Measurements from ENCODE around the gene AQP2. TPM values are rescaled to one million over a fixed set of nuclear protein-coding genes. Genes with fewer than 3 reads are reported as not detected.

The AQP2 gene
- total RNA-seq, 1 donor from 2014 or later = not detected

- H3K4me3 Mint-ChIP-seq = no peak overlapping the region
- H3K27me3 Mint-ChIP-seq = no peaks in the 10 kb centered on the region
- H3K27ac Mint-ChIP-seq = no peak overlapping the region
- H3K36me3 Mint-ChIP-seq (ENCODE audit: low read depth) = peaks cover 24% of the 10 kb centered on the region
- no peak for DNase-seq
- no peaks in the 10 kb centered on the region for H3K9me3 Mint-ChIP-seq
- no peak for ATAC-seq (ENCODE audit: low read depth)
- ChIA-PET POLR2A (no interaction called here), CTCF (no interaction called here)
- peaks cover 15% of the 10 kb centered on the region for H3K4me1 Mint-ChIP-seq
- intact Hi-C loops (cut with micrococcal nuclease) = no loop called here
- TF ChIP-seq, protein P1, sequence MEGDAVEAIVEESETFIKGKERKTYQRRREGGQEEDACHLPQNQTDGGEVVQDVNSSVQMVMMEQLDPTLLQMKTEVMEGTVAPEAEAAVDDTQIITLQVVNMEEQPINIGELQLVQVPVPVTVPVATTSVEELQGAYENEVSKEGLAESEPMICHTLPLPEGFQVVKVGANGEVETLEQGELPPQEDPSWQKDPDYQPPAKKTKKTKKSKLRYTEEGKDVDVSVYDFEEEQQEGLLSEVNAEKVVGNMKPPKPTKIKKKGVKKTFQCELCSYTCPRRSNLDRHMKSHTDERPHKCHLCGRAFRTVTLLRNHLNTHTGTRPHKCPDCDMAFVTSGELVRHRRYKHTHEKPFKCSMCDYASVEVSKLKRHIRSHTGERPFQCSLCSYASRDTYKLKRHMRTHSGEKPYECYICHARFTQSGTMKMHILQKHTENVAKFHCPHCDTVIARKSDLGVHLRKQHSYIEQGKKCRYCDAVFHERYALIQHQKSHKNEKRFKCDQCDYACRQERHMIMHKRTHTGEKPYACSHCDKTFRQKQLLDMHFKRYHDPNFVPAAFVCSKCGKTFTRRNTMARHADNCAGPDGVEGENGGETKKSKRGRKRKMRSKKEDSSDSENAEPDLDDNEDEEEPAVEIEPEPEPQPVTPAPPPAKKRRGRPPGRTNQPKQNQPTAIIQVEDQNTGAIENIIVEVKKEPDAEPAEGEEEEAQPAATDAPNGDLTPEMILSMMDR (IDR thresholded peaks at IDR 0.05) = no peak
These were observed 54.6 kb downstream of the AQP2 start for GRCh38 chr12:50005175-50005574.

- no peak for ATAC-seq (ENCODE audit: low read depth)
- TF ChIP-seq, protein P1 (IDR thresholded peaks at IDR 0.05) = no peak
- Mint-ChIP-seq H3K27me3 (no peaks in the 10 kb centered on the region), H3K36me3 (ENCODE audit: low read depth) (peaks cover 27% of the 10 kb centered on the region), H3K4me1 (peaks cover 15% of the 10 kb centered on the region), H3K9me3 (no peaks in the 10 kb centered on the region), H3K27ac (no peak overlapping the region), H3K4me3 (no peak overlapping the region)
- no peak for DNase-seq
- CTCF ChIA-PET = no interaction called here
- intact Hi-C loops (cut with micrococcal nuclease) = no loop called here
- POLR2A ChIA-PET = no interaction called here
These were observed 55.7 kb downstream of the AQP2 start for GRCh38 chr12:50006280-50006679.

DNA sequence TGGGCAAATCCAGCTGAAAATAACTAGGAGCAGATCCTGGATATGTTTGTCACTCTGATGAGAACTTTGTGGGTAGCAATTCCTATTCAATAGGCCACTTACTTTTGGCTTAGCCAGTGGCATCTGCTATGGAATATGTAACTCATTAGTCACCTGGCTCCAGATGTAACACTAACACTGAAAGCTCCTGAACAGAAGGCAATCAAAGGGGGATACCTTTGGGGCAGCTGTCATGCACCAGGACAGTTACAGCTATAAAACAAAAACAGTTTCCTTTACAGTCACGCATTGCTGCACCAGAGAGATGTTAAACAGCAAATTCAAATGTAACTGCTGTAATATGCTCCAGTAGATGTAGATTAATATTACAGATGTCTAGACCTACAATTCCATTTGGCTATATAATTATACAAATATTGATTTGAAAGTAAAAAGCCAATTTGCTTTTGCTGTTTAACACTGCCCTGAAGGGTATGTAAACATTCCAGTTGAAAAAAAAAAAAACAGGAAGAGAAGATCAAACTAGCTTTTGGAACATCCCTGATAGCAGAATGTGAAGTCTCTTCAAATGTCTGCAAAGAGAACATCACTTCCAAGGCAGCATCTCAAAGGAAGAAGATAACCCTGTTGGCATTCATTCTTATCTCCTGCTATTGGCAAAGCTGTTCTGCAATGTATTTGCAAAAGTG is 56.4 kb downstream of the AQP2 start:
- CTCF ChIA-PET = no interaction called here
- peaks cover 25% of the 10 kb centered on the region for H3K36me3 Mint-ChIP-seq (ENCODE audit: low read depth)
- intact Hi-C loops (cut with micrococcal nuclease) = no loop called here
- POLR2A ChIA-PET = no interaction called here
- TF ChIP-seq, protein P1 (IDR thresholded peaks at IDR 0.05) = no peak
- H3K27me3 Mint-ChIP-seq = no peaks in the 10 kb centered on the region
- H3K9me3 Mint-ChIP-seq = no peaks in the 10 kb centered on the region
- no peak overlapping the region for H3K27ac Mint-ChIP-seq
- no peak for DNase-seq
- ATAC-seq (ENCODE audit: low read depth) = no peak
- peaks cover 15% of the 10 kb centered on the region for H3K4me1 Mint-ChIP-seq
- no peak overlapping the region for H3K4me3 Mint-ChIP-seq

Other genes with a start within 250 kb of the AQP2 start
- 74.7 and 84.3 TPM in 2 replicates for gene FMNL3, start 243.3 kb upstream of the AQP2 start, total RNA-seq
- gene TMBIM6, start 209.2 kb upstream of the AQP2 start, total RNA-seq = 355 and 366 TPM in 2 replicates
- 7.2 and 9.1 TPM in 2 replicates for gene NCKAP5L, start 122.3 kb upstream of the AQP2 start, total RNA-seq
- gene BCDIN3D, start 107.6 kb upstream of the AQP2 start, total RNA-seq = 10.4 and 12.0 TPM in 2 replicates
- not detected in 2 replicates for gene FAIM2, start 46.8 kb upstream of the AQP2 start, total RNA-seq
- gene AQP5, start 11.1 kb downstream of the AQP2 start, total RNA-seq = not detected in 2 replicates
- not detected in 2 replicates for gene AQP6, start 22.2 kb downstream of the AQP2 start, total RNA-seq
- gene RACGAP1, start 74.8 kb downstream of the AQP2 start, total RNA-seq = 12.2 and 12.6 TPM in 2 replicates
- gene ASIC1, start 106.9 kb downstream of the AQP2 start, total RNA-seq = not detected in 2 replicates
- 101 and 108 TPM in 2 replicates for gene SMARCD1, start 134.6 kb downstream of the AQP2 start, total RNA-seq
- 0.46 and 0.60 TPM in 2 replicates for gene GPD1, start 153.3 kb downstream of the AQP2 start, total RNA-seq
- 40.8 and 42.4 TPM in 2 replicates for gene COX14, start 161.5 kb downstream of the AQP2 start, total RNA-seq
- 44.3 and 64.9 TPM in 2 replicates for gene CERS5, start 216.6 kb downstream of the AQP2 start, total RNA-seq

All from activated B cell treated with CpG ODN at 0.5 μM for 24 hours (primary cell).